Neural progenitor cell (in vitro differentiated cells): ENCODE results near the gene SCYGR1.

Experiments used
- EZH2 ChIP-seq: fragments of 200-600 bp; sonication (generic); IDR thresholded peaks from 2 replicates; pipeline ENCODE4 v1.6.1; 2017; ENCODE audit warnings: antibody characterized with exemption, mild to moderate bottlenecking, moderate library complexity
- TF ChIP-seq, protein P1 (sequence below): fragments of 200-600 bp; sonication (generic); IDR thresholded peaks from 2 replicates; pipeline ENCODE4 v1.5.1; 2017; ENCODE audit warnings: antibody characterized with exemption, mild to moderate bottlenecking

DNA sequence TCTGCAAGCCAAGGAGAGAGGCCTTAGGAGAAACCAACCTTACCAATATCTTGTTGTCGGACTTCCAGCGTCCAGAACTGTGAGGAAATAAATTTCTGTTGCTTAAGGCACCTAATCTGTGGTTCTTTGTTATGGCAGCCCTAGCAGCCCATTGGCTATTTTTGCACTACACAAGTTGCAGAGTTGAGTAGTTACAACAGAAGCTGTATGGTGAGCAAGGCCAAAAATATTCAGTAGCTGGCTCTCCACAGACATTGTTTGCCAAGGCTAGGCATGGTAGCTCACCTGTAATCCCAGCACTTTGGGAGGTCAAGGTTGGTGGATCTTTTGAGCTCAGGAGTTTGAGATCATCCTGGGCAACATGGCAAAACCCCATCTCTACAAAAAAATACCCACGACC, 27.1 kb upstream of the SCYGR1 start:
- TF ChIP-seq, protein P1, sequence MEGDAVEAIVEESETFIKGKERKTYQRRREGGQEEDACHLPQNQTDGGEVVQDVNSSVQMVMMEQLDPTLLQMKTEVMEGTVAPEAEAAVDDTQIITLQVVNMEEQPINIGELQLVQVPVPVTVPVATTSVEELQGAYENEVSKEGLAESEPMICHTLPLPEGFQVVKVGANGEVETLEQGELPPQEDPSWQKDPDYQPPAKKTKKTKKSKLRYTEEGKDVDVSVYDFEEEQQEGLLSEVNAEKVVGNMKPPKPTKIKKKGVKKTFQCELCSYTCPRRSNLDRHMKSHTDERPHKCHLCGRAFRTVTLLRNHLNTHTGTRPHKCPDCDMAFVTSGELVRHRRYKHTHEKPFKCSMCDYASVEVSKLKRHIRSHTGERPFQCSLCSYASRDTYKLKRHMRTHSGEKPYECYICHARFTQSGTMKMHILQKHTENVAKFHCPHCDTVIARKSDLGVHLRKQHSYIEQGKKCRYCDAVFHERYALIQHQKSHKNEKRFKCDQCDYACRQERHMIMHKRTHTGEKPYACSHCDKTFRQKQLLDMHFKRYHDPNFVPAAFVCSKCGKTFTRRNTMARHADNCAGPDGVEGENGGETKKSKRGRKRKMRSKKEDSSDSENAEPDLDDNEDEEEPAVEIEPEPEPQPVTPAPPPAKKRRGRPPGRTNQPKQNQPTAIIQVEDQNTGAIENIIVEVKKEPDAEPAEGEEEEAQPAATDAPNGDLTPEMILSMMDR: no peak
- no peak for TF ChIP-seq EZH2
